ENCODE results near the gene HSPA9. TPM values are rescaled to one million over a fixed set of nuclear protein-coding genes. Genes with fewer than 3 reads are reported as not detected.

HSPA9 gene
- total RNA-seq, 1 experiment from 2014 or later: 460 TPM

- peak; percentile 29 for TF ChIP-seq CTCF (IDR thresholded peaks at IDR 0.05; ENCODE audit: unreplicated experiment)
- DNase-seq: no peak
- Mint-ChIP-seq H3K9me3 (ENCODE audit: low read depth, unreplicated experiment) (no peaks in the 10 kb centered on the region), H3K36me3 (ENCODE audit: insufficient read depth, unreplicated experiment) (peaks cover 5% of the 10 kb centered on the region), H3K27me3 (ENCODE audit: unreplicated experiment) (peaks cover 54% of the 10 kb centered on the region), H3K4me3 (ENCODE audit: low read depth, unreplicated experiment) (no peak overlapping the region), H3K27ac (ENCODE audit: unreplicated experiment) (no peak overlapping the region), H3K4me1 (ENCODE audit: low read depth, unreplicated experiment) (peaks cover 15% of the 10 kb centered on the region)
- intact Hi-C loops (cut with micrococcal nuclease; ENCODE audit: unreplicated experiment): no loop called here
- CTCF ChIA-PET: no interaction called here
- no TSS peak for BruUV-seq (replicated peaks)
These were observed 35.3 kb upstream of the HSPA9 start for GRCh38 chr5:138610415-138610917.

- Mint-ChIP-seq H3K4me3 (ENCODE audit: low read depth, unreplicated experiment) (no peak overlapping the region), H3K27ac (ENCODE audit: unreplicated experiment) (no peak overlapping the region), H3K9me3 (ENCODE audit: low read depth, unreplicated experiment) (no peaks in the 10 kb centered on the region), H3K27me3 (ENCODE audit: unreplicated experiment) (peaks cover 28% of the 10 kb centered on the region), H3K4me1 (ENCODE audit: low read depth, unreplicated experiment) (peaks cover 15% of the 10 kb centered on the region), H3K36me3 (ENCODE audit: insufficient read depth, unreplicated experiment) (peaks cover 5% of the 10 kb centered on the region)
- intact Hi-C loops (cut with micrococcal nuclease; ENCODE audit: unreplicated experiment): no loop called here
- CTCF ChIA-PET: no interaction called here
- BruUV-seq (replicated peaks): no TSS peak
- no peak for DNase-seq
- no peak for TF ChIP-seq CTCF (IDR thresholded peaks at IDR 0.05; ENCODE audit: unreplicated experiment)
These were observed 31.3 kb upstream of the HSPA9 start for GRCh38 chr5:138606378-138607064.

DNA sequence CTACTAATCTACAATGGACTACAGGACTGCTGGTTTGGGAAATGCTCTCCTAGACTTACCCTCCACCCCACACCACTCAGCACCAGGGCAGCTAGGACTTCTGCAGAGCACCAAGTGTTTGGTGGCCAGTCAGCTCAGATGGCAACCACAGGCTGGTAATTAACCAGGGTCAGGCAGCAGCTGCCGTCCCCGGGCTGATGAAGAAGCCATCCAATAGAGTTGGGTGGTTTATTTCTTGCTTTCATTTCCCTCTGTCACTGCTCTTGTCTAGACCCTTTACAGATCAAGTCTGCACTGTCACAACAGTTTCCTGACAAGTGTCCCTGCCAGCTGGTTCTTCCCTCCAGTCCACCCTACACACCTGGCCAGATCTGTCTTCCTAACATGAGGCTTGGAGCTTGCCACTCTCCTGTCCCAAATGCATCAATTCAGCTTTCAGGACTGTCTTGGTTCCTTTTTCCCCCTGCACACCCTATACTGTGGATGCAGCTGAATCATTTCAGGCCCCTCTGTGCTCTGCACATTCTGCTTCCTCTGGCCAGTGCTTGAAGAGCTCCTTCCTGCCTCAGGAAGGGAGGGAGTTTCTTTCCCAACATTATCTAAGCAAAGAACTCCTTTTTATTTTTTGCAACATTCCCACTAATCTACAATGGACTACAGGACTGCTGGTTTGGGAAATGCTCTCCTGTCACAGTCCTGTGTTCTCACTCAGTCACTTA is 30.2 kb upstream of the HSPA9 start:
- CTCF ChIA-PET: no interaction called here
- Mint-ChIP-seq H3K27ac (ENCODE audit: unreplicated experiment) (no peak overlapping the region), H3K4me3 (ENCODE audit: low read depth, unreplicated experiment) (no peak overlapping the region), H3K36me3 (ENCODE audit: insufficient read depth, unreplicated experiment) (peaks cover 5% of the 10 kb centered on the region), H3K9me3 (ENCODE audit: low read depth, unreplicated experiment) (no peaks in the 10 kb centered on the region), H3K27me3 (ENCODE audit: unreplicated experiment) (peaks cover 21% of the 10 kb centered on the region), H3K4me1 (ENCODE audit: low read depth, unreplicated experiment) (peaks cover 15% of the 10 kb centered on the region)
- no peak for DNase-seq
- BruUV-seq (replicated peaks): no TSS peak
- TF ChIP-seq CTCF (IDR thresholded peaks at IDR 0.05; ENCODE audit: unreplicated experiment): no peak
- intact Hi-C loops (cut with micrococcal nuclease; ENCODE audit: unreplicated experiment): no loop called here

DNA sequence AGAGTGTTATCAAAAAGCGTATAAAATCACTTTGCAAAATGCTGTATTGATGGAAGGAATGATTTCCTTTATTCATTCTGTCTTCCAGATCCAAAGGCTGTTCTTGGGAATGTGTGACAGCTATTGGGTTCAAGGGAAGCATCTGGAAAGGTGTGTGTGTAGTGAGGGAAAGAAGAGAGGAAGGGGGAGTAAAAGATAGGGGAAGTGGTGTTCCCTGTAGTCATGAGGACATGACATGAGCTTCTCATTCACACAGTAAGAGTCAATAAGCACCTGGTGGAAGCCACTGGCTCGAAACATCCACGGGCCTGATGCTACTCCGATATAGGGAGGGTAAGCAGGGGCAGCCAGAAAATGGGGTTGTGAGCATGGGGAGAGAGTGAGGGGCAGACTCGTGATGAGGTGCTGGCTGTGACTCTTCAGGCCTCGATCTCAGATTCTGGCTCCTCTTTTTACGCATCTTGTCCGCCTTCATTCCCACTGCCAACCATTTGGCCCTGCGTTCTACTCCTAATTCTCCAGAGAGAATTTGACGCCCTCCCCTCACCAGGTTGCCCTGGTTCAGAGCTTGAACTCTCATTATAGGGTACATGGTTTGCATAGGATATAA is 29.1 kb upstream of the HSPA9 start:
- no TSS peak for BruUV-seq (replicated peaks)
- peaks cover 1% of the 10 kb centered on the region for H3K36me3 Mint-ChIP-seq (ENCODE audit: insufficient read depth, unreplicated experiment)
- CTCF ChIA-PET: interaction anchor here (1.5 kb wide), 1 partner anchor 25 kb away, joined by 4 read pairs; no protein-coding TSS in a partner anchor
- H3K27me3 Mint-ChIP-seq (ENCODE audit: unreplicated experiment): peaks cover 23% of the 10 kb centered on the region
- DNase-seq: no peak
- no peak for TF ChIP-seq CTCF (IDR thresholded peaks at IDR 0.05; ENCODE audit: unreplicated experiment)
- intact Hi-C loops (cut with micrococcal nuclease; ENCODE audit: unreplicated experiment): no loop called here
- no peak overlapping the region for H3K4me3 Mint-ChIP-seq (ENCODE audit: low read depth, unreplicated experiment)
- H3K27ac Mint-ChIP-seq (ENCODE audit: unreplicated experiment): no peak overlapping the region
- H3K9me3 Mint-ChIP-seq (ENCODE audit: low read depth, unreplicated experiment): no peaks in the 10 kb centered on the region
- H3K4me1 Mint-ChIP-seq (ENCODE audit: low read depth, unreplicated experiment): peaks cover 4% of the 10 kb centered on the region

Data from Calu3 (cell line).